ENCODE data around the gene DMPK. TPM values are rescaled to one million over a fixed set of nuclear protein-coding genes. Genes with fewer than 3 reads are reported as not detected.
A peak's percentile ranks its signal among the peaks of the same experiment; 100 is the strongest.

The DMPK gene
- total RNA-seq, 1 donor from 2014 or later, result 275 TPM

- intact Hi-C loops (cut with micrococcal nuclease), result no loop called here
- no peak for DNase-seq
- no peak for ATAC-seq
Measured at GRCh38 chr19:45774765-45775164, 7.5 kb downstream of the DMPK start.

- intact Hi-C loops (cut with micrococcal nuclease), result no loop called here
- no peak for DNase-seq
- no peak for ATAC-seq
Measured at GRCh38 chr19:45773384-45773783, 8.9 kb downstream of the DMPK start.

- ATAC-seq, result no peak
- no peak for DNase-seq
- intact Hi-C loops (cut with micrococcal nuclease), result no loop called here
Measured at GRCh38 chr19:45772912-45773311, 9.4 kb downstream of the DMPK start.

- ATAC-seq (no peak), DNase-seq (no peak)
- intact Hi-C loops (cut with micrococcal nuclease), result no loop called here
Measured at GRCh38 chr19:45772130-45772840, 10.0 kb downstream of the DMPK start.

- ATAC-seq, result no peak
- peak; percentile 54 for DNase-seq
- intact Hi-C loops (cut with micrococcal nuclease), result no loop called here
Measured at GRCh38 chr19:45771311-45771933, 10.9 kb downstream of the DMPK start.

- intact Hi-C loops (cut with micrococcal nuclease), result no loop called here
- ATAC-seq (peak; percentile 76), DNase-seq (peak; percentile 98)
Measured at GRCh38 chr19:45770192-45771101, 11.8 kb downstream of the DMPK start.

GRCh38 chr19:45769821-45770191, 12.5 kb downstream of the DMPK start:
- DNase-seq (peak; percentile 63), ATAC-seq (peak; percentile 0)
- intact Hi-C loops (cut with micrococcal nuclease), result no loop called here

GRCh38 chr19:45768984-45769782, 13.1 kb downstream of the DMPK start, which contains the start of gene SIX5:
Gene SIX5, minus strand, starts transcription at chr19:45769252. Its CDS starts 408 bp downstream, at chr19:45768844.
- intact Hi-C loops (cut with micrococcal nuclease), result no loop called here
- peak; percentile 99 for DNase-seq
- ATAC-seq, result peak; percentile 63

- peak; percentile 73 for DNase-seq
- intact Hi-C loops (cut with micrococcal nuclease), result no loop called here
- no peak for ATAC-seq
Measured at GRCh38 chr19:45768655-45768983, 13.7 kb downstream of the DMPK start.

GRCh38 chr19:45767881-45768654, 14.2 kb downstream of the DMPK start:
- intact Hi-C loops (cut with micrococcal nuclease), result no loop called here
- ATAC-seq, result peak; percentile 3

GRCh38 chr19:45767410-45767880, 14.8 kb downstream of the DMPK start:
- DNase-seq, result peak; percentile 85
- intact Hi-C loops (cut with micrococcal nuclease), result no loop called here
- peak; percentile 4 for ATAC-seq

More at GRCh38 chr19:45767881-45768654, 14.2 kb downstream of the DMPK start:
- DNase-seq, result peak; percentile 86

- ATAC-seq, result no peak
- DNase-seq, result peak; percentile 68
- intact Hi-C loops (cut with micrococcal nuclease), result no loop called here
Measured at GRCh38 chr19:45766869-45767346, 15.4 kb downstream of the DMPK start.

- ATAC-seq (no peak), DNase-seq (peak; percentile 41)
- intact Hi-C loops (cut with micrococcal nuclease), result no loop called here
Measured at GRCh38 chr19:45766296-45766868, 15.9 kb downstream of the DMPK start.

- ATAC-seq, result no peak
- intact Hi-C loops (cut with micrococcal nuclease), result no loop called here
- DNase-seq, result peak; percentile 59
Measured at GRCh38 chr19:45765702-45766295, 16.5 kb downstream of the DMPK start.

GRCh38 chr19:45764945-45765701, 17.2 kb downstream of the DMPK start:
- intact Hi-C loops (cut with micrococcal nuclease), result no loop called here
- peak; percentile 32 for ATAC-seq
- DNase-seq, result peak; percentile 83

- intact Hi-C loops (cut with micrococcal nuclease), result no loop called here
- ATAC-seq, result no peak
- peak; percentile 49 for DNase-seq
Measured at GRCh38 chr19:45764475-45764874, 17.8 kb downstream of the DMPK start.

Data from left ventricle myocardium superior (tissue), 1 donor.